ENCODE results near the gene PDGFB.

Gene PDGFB

DNA sequence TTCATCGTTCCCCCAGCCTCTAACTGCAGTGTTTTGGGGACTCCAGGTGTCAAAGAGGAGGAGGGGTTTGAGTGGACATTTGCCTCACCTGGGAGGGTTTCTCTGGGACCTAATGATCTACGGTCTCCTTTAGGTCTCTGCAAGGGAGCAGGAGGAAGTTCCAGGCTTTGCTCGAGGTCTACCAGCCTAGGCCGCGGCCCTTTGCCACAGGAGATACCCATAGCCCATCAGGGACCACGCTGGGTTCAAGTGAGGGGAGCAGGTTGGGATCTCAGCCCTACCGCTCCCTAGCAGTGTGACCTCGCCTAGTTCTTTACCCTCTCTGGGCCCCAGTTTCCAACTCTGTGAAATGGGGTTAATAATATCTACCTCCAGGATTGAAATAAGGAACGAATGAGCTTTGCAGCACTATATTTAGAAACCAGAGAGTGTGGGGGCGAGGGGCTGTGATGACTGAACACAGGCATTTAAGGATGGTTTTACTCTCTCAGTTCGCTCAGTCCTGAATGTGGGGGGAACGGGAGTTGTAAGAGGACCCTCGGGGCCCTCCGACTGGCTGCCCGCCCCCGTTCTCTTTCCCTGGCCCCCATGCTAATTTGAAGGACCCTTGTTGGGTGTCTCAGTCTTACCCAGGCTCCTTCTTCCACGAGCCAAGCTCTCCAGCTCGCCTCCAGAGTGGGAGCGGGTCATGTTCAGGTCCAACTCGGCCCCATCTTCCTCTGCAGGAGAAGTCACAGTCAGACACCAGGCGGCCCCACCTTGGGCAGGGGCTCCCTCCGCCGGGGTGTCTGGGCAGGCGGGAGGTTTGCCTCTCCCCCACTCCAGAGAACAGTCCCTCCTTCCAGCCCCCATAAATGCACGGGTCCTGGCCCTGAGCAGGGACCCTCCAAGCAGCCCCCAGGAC lies 11.7 kb downstream of the PDGFB start:
- in situ Hi-C loops (cut with HindIII; ENCODE audit: low pct_unique_long_range_greater_than_20kb, low sequenced_read_pairs): no loop called here
- DNase-seq (ENCODE audit: low read depth in 1 of 2, low spot score in 1 of 2): no peak
- no peak for TF ChIP-seq JUND (IDR thresholded peaks at IDR 0.05; ENCODE audit: low read depth)

- no peak for TF ChIP-seq JUND (IDR thresholded peaks at IDR 0.05; ENCODE audit: low read depth)
- peak in 1 of 2 experiments; percentile 38 for DNase-seq (ENCODE audit: low read depth in 1 of 2, low spot score in 1 of 2)
- in situ Hi-C loops (cut with HindIII; ENCODE audit: low pct_unique_long_range_greater_than_20kb, low sequenced_read_pairs): no loop called here
These were observed 12.5 kb downstream of the PDGFB start for GRCh38 chr22:39232246-39232645.

GRCh38 chr22:39231197-39231950 lies 13.4 kb downstream of the PDGFB start:
- in situ Hi-C loops (cut with HindIII; ENCODE audit: low pct_unique_long_range_greater_than_20kb, low sequenced_read_pairs): no loop called here
- no peak for TF ChIP-seq JUND (IDR thresholded peaks at IDR 0.05; ENCODE audit: low read depth)
- DNase-seq (ENCODE audit: low read depth in 1 of 2, low spot score in 1 of 2): no peak

GRCh38 chr22:39230261-39231196 lies 14.3 kb downstream of the PDGFB start:
- DNase-seq (ENCODE audit: low read depth in 1 of 2, low spot score in 1 of 2): no peak
- no peak for TF ChIP-seq JUND (IDR thresholded peaks at IDR 0.05; ENCODE audit: low read depth)
- in situ Hi-C loops (cut with HindIII; ENCODE audit: low pct_unique_long_range_greater_than_20kb, low sequenced_read_pairs): no loop called here

GRCh38 chr22:39229688-39230260 lies 15.0 kb downstream of the PDGFB start:
- in situ Hi-C loops (cut with HindIII; ENCODE audit: low pct_unique_long_range_greater_than_20kb, low sequenced_read_pairs): no loop called here
- no peak for TF ChIP-seq JUND (IDR thresholded peaks at IDR 0.05; ENCODE audit: low read depth)
- DNase-seq (ENCODE audit: low read depth in 1 of 2, low spot score in 1 of 2): no peak

GRCh38 chr22:39229075-39229474 lies 15.7 kb downstream of the PDGFB start:
- DNase-seq (ENCODE audit: low read depth in 1 of 2, low spot score in 1 of 2): no peak
- TF ChIP-seq JUND (IDR thresholded peaks at IDR 0.05; ENCODE audit: low read depth): no peak
- in situ Hi-C loops (cut with HindIII; ENCODE audit: low pct_unique_long_range_greater_than_20kb, low sequenced_read_pairs): no loop called here

- in situ Hi-C loops (cut with HindIII; ENCODE audit: low pct_unique_long_range_greater_than_20kb, low sequenced_read_pairs): no loop called here
- no peak for TF ChIP-seq JUND (IDR thresholded peaks at IDR 0.05; ENCODE audit: low read depth)
- no peak for DNase-seq (ENCODE audit: low read depth in 1 of 2, low spot score in 1 of 2)
These were observed 17.1 kb downstream of the PDGFB start for GRCh38 chr22:39227542-39228272.

GRCh38 chr22:39226353-39226752 lies 18.4 kb downstream of the PDGFB start:
- in situ Hi-C loops (cut with HindIII; ENCODE audit: low pct_unique_long_range_greater_than_20kb, low sequenced_read_pairs): no loop called here
- no peak for DNase-seq (ENCODE audit: low read depth in 1 of 2, low spot score in 1 of 2)
- TF ChIP-seq JUND (IDR thresholded peaks at IDR 0.05; ENCODE audit: low read depth): no peak

DNA sequence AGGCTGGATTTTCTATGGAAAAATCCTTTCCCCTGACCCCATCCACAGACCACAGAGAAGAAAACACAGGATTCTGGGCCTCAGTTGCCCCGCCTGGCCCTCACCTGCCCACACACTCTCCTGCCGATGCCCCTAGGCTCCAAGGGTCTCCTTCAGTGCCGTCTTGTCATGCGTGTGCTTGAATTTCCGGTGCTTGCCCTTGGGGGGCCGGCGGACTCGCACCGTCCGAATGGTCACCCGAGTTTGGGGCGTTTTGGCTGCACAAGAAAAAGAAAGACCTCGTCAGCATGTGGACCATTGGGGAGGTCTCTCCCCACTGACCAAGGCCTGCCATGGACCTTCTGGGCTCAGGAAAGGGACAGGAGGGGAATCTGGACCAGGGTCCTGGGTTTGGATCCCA lies 19.2 kb downstream of the PDGFB start:
- TF ChIP-seq JUND (IDR thresholded peaks at IDR 0.05; ENCODE audit: low read depth): no peak
- DNase-seq (ENCODE audit: low read depth in 1 of 2, low spot score in 1 of 2): no peak
- in situ Hi-C loops (cut with HindIII; ENCODE audit: low pct_unique_long_range_greater_than_20kb, low sequenced_read_pairs): no loop called here

- no peak for TF ChIP-seq JUND (IDR thresholded peaks at IDR 0.05; ENCODE audit: low read depth)
- no peak for DNase-seq (ENCODE audit: low read depth in 1 of 2, low spot score in 1 of 2)
- in situ Hi-C loops (cut with HindIII; ENCODE audit: low pct_unique_long_range_greater_than_20kb, low sequenced_read_pairs): no loop called here
These were observed 20.2 kb downstream of the PDGFB start for GRCh38 chr22:39224550-39224949.

DNA sequence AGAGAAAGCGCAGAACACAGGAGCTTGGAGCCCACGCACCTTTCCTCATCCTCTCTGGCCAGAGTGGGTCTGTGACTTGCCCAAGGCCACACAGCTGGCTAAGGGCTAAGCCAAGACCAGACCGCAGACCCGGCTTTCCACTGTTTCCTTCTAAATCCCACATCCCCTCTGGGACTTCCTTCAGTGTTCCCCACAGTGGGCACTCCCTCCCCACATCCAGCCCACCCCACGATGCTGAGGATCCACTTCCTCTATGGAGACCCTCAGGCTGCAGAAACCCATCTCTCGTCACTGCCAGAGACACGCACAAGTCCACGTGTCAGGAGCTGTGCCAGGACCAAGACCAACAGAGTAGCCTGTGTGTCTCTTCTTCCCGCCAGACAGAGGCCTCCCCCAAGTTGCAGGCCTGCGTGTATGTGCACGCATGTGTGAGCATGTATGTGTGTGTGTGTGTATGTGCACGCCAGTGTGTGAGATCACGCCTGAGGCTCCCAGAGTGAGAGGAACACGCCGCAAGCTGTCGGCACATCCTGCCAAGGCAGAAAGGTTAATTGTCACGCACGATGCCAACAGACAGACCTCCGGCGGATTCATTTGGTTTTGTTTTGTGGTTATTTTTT lies 21.6 kb downstream of the PDGFB start:
- in situ Hi-C loops (cut with HindIII; ENCODE audit: low pct_unique_long_range_greater_than_20kb, low sequenced_read_pairs): no loop called here
- no peak for TF ChIP-seq JUND (IDR thresholded peaks at IDR 0.05; ENCODE audit: low read depth)
- DNase-seq (ENCODE audit: low read depth in 1 of 2, low spot score in 1 of 2): no peak

Measured in T47D (cell line).